DND-41 (cell line): Measurements from ENCODE around the gene IGSF23.

ENCODE experiments used
- CTCF ChIP-seq: IDR thresholded peaks from 2 replicates; pipeline ENCODE4 v1.5.1; 2012; ENCODE audit warnings: borderline replicate concordance, low read length, moderate library complexity, mild to moderate bottlenecking; ENCODE audit not compliant: poor library complexity, severe bottlenecking; ENCODE audit errors: extremely low read depth
- EZH2 ChIP-seq: IDR thresholded peaks from 3 replicates; pipeline ENCODE4 v1.6.1; 2012; ENCODE audit warnings: borderline replicate concordance, low read depth, mild to moderate bottlenecking, moderate library complexity, low read length, inconsistent platforms; ENCODE audit not compliant: severe bottlenecking

GRCh38 chr19:44598355-44598754, 15.0 kb upstream of the IGSF23 start:
- TF ChIP-seq CTCF (no peak), EZH2 (no peak)
